ENCODE data around the gene C1orf105. TPM values are rescaled to one million over a fixed set of nuclear protein-coding genes. Genes with fewer than 3 reads are reported as not detected.

Gene C1orf105
- total RNA-seq, 4 donors from 2014 or later: not detected

- H3K9me3 ChIP-seq: no peaks in the 10 kb centered on the region
- no peak overlapping the region for H3K27ac ChIP-seq
- peaks cover 0 to 10% (median 0%) of the 10 kb centered on the region in 3 donors for H3K4me1 ChIP-seq
- no peaks in the 10 kb centered on the region for H3K27me3 ChIP-seq
- H3K36me3 ChIP-seq: no peaks in the 10 kb centered on the region
- TF ChIP-seq POLR2A (IDR thresholded peaks at IDR 0.05) (no peak), EP300 (IDR thresholded peaks at IDR 0.05) (no peak), CTCF (IDR thresholded peaks at IDR 0.05) (no peak), POLR2AphosphoS5 (IDR thresholded peaks at IDR 0.05) (no peak)
- no peak overlapping the region for H3K4me3 ChIP-seq
- ATAC-seq: no peak
Measured at GRCh38 chr1:172484252-172484651, 63.8 kb downstream of the C1orf105 start.

GRCh38 chr1:172485626-172486025 is 65.1 kb downstream of the C1orf105 start:
- no peak for ATAC-seq
- H3K4me3 ChIP-seq: no peak overlapping the region
- H3K27me3 ChIP-seq: peaks cover 4% of the 10 kb centered on the region
- no peaks in the 10 kb centered on the region for H3K4me1 ChIP-seq
- no peaks in the 10 kb centered on the region for H3K9me3 ChIP-seq
- TF ChIP-seq POLR2A (IDR thresholded peaks at IDR 0.05) (no peak), EP300 (IDR thresholded peaks at IDR 0.05) (no peak), CTCF (IDR thresholded peaks at IDR 0.05) (no peak), POLR2AphosphoS5 (IDR thresholded peaks at IDR 0.05) (no peak)
- no peak overlapping the region for H3K27ac ChIP-seq
- no peaks in the 10 kb centered on the region for H3K36me3 ChIP-seq
- WGBS, 2 donors (ENCODE audit: low coverage in 1 of 2): 74 to 78% methylated on average over 5 of the region's 5 CpGs

GRCh38 chr1:172486805-172487454 is 66.4 kb downstream of the C1orf105 start:
- Histone ChIP-seq H3K4me3 (no peak overlapping the region), H3K27ac (no peak overlapping the region), H3K27me3 (peaks cover 4% of the 10 kb centered on the region), H3K9me3 (no peaks in the 10 kb centered on the region), H3K36me3 (no peaks in the 10 kb centered on the region), H3K4me1 (no peaks in the 10 kb centered on the region)
- WGBS, 2 donors (ENCODE audit: low coverage in 1 of 2): 51 to 81% methylated on average over 3 of the region's 3 CpGs
- TF ChIP-seq POLR2A (IDR thresholded peaks at IDR 0.05) (no peak), POLR2AphosphoS5 (IDR thresholded peaks at IDR 0.05) (no peak), CTCF (IDR thresholded peaks at IDR 0.05) (no peak), EP300 (IDR thresholded peaks at IDR 0.05) (no peak)
- no peak for ATAC-seq

GRCh38 chr1:172487550-172487949 is 67.1 kb downstream of the C1orf105 start:
- 83 to 95% methylated on average over 4 of the region's 4 CpGs for WGBS, 2 donors (ENCODE audit: low coverage in 1 of 2)
- Histone ChIP-seq H3K4me1 (no peaks in the 10 kb centered on the region), H3K9me3 (no peaks in the 10 kb centered on the region), H3K27ac (no peak overlapping the region), H3K4me3 (no peak overlapping the region), H3K27me3 (peaks cover 4% of the 10 kb centered on the region), H3K36me3 (no peaks in the 10 kb centered on the region)
- TF ChIP-seq EP300 (IDR thresholded peaks at IDR 0.05) (no peak), POLR2A (IDR thresholded peaks at IDR 0.05) (no peak), CTCF (IDR thresholded peaks at IDR 0.05) (no peak), POLR2AphosphoS5 (IDR thresholded peaks at IDR 0.05) (no peak)
- ATAC-seq: no peak

- no peak for ATAC-seq
- Histone ChIP-seq H3K9me3 (no peaks in the 10 kb centered on the region), H3K4me3 (no peak overlapping the region), H3K27ac (no peak overlapping the region), H3K4me1 (no peaks in the 10 kb centered on the region), H3K36me3 (no peaks in the 10 kb centered on the region), H3K27me3 (peaks cover 4% of the 10 kb centered on the region)
- WGBS, 2 donors (ENCODE audit: low coverage in 1 of 2): 85 to 95% methylated on average over 3 of the region's 3 CpGs
- TF ChIP-seq POLR2A (IDR thresholded peaks at IDR 0.05) (no peak), CTCF (IDR thresholded peaks at IDR 0.05) (no peak), EP300 (IDR thresholded peaks at IDR 0.05) (no peak), POLR2AphosphoS5 (IDR thresholded peaks at IDR 0.05) (no peak)
Measured at GRCh38 chr1:172488393-172488792, 67.9 kb downstream of the C1orf105 start.

Measured in gastroesophageal sphincter (tissue), 4 donors.